Left renal pelvis (tissue), 4 donors: Measurements from ENCODE around the gene XPR1. TPM values are rescaled to one million over a fixed set of nuclear protein-coding genes. Genes with fewer than 3 reads are reported as not detected.

Source experiments
- DNase-seq, 4 donors: peaks; one replicate each; pipeline ENCODE4 v3.0.0-alpha.2; 2013; ENCODE audit warnings: low read depth in 4 of 4, low spot score in 3 of 4
- polyA plus RNA-seq, 4 donors: library from polyadenylated mRNA; unstranded; fragments of 120-200 nt; gene quantifications; one replicate each; pipeline ENCODE4 v1.2.1, GENCODE V29; 2013; ENCODE audit not compliant: insufficient read length in 4 of 4

The XPR1 gene
- polyA plus RNA-seq, 4 donors = 21.5 to 43.0 (median 38.8) TPM

DNA sequence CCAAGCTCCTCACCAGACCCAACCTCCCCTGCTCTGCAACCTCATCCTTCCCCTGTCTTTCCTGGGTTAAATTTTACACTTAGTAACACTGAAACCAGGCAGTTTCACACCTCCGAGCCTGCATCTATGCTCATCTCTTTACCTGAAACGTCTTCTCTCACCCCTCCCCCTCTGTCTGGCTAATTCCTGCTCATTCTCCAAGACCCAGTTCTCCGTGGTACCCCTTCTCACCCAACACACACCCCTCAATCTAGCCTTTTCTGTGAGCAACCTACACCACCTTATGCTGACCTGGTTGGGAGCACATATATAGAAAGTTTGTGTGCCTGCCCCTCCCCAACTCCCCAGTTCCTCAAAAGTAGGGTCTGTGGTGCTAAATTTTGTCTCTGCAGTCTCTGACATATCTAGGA is 277.2 kb downstream of the XPR1 start:
- no peak for DNase-seq

DNA sequence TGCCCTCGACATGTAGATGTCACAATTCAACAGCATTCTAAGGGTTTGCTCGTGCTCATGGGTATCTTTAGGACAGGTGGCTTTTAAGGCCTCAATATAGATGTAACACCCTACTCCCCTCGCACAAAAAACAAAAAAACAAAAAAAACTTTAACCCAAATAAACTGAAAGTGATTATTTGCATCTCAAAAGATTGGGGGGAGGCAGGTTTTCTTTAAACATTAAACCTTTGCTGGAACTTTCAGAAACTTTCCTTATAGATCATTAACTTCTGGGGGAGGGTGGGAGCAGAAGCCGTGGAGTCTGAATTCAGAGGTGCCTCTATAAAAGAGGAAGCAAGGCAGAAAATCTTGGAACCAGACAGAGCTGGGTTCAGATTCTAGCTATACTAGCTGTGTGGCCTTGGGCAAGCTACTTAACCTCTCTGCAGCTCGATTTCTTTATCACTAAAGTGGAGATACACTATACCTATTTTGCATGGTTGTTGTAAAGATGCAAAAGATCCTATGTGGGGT is 277.7 kb downstream of the XPR1 start:
- DNase-seq = no peak

DNA sequence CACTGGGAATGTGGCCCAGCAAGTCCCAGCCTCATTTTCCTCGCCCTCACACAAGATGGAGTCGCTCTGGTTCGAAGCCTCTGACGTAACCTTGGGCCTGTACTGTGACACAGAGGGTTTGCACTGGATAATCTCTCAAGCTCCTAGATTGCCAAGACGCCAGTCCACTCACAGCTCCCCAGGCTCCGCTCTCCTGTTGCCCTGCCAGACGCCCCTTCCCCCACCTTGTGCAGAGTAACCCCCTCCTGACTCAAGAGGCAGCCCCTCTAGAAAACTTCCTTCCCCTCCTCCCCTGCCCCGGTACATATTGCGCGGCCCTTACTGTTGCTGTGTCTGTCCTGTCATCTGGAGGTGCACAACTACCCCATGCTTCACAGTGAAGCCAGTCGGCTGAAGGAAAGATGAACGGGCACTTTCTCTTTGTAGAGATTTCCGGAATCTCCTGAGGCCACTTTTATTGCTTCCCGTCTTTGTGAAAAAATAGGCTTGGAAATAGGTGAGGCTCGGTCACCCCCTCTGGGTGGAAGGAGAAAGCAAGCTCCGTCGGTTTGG is 279.9 kb downstream of the XPR1 start:
- DNase-seq = no peak

DNA sequence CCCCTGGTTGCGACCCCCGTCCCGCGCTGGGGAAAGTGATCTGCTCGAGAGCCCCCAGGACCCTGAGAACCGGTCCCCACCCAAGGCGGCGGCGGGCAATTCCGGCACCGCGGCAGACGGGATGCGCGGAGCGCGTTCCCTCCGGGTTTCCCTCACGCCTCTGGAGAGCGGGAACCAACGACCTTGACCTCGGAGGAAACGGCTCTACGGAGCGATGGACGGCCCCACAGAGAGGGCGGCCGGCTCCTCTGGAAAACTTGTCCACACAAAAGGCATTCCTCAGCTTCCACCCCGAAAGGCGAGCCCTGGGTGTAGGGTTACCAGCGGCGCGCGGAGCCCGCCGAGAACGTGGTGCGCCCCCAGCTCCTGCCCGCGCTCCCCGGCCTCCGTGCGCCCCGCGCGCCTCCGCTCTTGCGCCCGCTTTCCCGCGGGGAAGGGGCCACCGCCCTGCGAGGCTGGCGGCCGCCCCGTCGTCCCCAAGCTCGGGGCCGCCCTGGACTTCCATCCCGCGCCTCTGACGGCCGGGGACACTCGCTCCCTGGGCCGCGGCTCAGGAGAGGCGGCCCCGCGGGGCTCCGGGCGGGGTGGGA is 280.5 kb downstream of the XPR1 start:
- DNase-seq = no peak

DNA sequence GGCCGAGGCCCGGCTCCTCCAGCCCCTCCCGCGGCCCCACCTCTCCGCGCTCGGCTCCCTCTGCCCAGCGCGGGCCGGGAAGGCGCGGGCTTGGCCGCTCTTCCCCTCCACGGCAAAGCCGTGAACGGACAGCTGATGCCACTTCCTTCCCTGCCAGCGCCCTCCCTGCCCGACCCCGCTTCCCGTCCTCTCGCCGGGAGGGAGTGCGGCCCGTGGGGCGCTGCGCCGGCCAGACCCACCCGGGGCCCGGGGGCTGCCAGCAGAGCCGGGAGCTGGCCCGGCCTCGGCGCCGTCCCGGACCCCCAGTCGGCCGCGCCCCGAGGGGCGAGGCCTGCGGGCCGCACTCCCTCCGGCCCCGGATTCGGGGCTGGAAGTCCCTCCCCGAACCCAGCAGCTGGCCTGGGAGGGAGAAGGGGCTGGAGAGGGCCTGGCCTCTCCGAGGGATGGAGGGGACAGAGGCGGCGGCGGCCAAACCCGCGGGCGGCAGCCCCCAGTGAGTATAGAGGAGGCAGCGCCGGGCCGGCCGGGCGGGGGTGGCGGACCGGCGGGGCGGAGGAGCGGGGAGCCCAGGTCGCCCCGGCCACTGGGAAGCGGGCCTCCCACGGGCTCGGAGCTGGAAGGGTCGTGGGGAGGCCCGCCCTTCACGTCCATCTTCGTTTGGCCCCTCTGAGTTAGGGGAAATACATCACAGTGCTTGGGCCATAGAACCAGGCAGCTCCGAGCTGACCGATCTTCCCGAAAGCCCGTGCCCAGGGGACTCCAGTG is 281.2 kb downstream of the XPR1 start, which contains the start of gene KIAA1614:
KIAA1614 (plus strand) TSS at position 97 of the 765 bp plus-strand sequence; CDS start at position 444, 347 bp downstream.
- DNase-seq = no peak

DNA sequence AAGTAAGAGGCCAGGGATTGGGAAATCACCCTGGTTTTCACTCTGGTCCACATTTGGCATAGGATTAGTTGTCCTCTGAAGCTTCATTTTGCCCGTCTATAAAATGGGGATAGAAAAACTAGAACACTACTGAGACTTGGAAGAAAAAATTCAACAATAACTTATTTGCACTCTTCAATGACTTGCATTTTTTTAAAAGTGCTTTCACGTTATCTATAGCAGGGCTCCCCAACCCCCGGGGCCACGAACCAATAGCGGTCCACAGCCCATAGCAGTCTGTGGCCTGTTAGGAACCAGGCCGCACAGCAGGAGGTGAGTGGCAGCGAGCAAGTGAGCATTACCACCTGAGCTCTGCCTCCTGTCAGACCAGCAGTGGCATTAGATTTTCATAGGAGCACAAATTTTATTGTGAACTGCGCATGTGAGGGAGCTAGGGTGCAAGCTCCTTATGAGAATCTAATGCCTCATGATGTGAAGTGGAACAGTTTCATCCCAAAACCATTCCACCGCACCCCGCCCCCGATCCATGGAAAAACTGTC is 283.7 kb downstream of the XPR1 start:
- no peak for DNase-seq

DNA sequence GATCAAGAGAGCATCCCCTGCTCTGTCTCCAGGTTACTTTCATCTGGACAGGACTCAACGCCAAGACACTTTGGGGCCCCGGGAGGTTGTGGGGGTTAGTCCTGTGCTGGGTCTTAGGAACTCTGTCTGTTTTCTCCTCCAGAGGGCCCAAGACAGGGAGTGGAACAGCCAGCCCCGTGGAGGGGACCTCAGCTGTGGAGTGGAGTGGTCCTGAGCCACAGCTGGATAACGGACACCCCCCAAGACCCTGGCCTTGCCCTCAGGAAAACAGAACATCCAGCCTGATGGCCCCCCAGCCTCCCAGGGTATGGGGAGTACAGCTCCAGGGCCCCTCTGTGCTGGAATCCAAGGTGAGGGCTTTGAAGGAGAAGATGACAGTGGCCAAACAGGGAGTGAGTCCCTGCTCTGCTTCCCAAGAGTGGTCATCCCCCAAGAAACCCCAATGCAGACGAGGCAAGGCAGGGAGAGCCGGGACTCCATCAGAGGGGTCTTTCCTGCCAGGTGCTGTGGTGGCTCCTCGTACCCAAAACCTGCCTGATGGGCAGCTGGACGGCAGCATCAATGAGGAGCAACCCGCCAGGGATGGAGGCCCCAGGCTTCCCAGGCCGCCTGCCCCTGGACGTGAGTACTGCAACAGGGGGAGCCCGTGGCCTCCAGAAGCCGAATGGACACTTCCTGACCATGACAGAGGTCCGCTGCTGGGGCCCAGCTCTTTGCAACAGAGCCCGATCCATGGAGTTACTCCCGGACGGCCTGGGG is 284.4 kb downstream of the XPR1 start:
- no peak for DNase-seq

DNA sequence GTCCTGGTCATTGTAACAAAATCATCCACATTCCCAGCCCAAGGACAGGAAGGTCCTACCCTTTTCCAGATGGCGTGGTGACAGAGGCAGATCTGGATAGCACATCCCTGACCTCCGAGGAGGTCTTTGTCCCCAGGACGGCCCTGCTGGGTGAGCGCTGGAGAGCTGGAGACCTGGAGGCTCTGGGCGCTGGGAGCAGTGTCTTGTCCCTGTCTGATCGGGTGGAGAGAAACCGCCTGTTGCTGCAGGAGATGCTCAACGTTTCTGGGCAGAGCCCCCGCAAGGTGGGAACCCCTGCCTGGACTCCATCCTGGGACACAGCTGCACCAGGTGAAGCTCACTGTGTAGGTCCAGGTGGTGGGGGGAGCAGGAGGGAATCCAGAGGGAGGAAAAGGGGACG is 284.9 kb downstream of the XPR1 start:
- no peak for DNase-seq

DNA sequence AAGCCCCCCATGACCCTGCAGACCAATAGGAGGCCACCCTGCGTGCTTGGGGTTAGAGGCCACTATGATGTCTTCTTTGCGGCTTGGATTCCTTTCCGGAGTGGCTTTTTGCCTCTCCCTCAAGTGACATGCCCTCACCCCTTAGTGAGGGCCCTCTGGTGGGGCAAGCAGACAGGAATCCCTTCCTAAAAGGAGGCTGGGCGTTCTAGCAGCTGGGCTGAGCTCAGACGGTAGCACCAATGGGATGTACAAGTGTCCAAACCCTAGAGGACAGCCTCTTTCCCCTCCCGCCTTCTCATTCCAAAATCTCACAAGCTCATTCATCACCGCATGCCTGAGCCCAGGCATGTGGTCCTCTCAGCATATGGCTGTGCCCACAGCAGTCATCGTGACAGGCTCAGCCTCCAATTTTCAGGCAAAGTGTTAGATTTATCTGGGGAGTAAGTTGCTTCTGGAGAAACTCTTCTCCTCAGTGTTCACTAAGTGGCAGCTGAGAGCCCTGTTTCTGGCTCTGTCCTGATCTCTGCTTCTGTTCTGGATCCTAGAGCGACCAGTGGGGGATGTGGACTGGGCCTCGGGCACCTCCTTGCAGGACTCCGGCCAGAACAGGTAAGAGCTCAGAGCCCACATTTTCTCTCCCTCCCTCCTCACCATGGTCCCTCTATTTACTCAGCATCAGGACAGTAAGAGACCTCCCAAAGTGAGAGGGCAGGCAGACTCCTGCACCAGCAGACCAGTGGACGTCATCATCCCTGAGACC is 285.7 kb downstream of the XPR1 start:
- no peak for DNase-seq

DNA sequence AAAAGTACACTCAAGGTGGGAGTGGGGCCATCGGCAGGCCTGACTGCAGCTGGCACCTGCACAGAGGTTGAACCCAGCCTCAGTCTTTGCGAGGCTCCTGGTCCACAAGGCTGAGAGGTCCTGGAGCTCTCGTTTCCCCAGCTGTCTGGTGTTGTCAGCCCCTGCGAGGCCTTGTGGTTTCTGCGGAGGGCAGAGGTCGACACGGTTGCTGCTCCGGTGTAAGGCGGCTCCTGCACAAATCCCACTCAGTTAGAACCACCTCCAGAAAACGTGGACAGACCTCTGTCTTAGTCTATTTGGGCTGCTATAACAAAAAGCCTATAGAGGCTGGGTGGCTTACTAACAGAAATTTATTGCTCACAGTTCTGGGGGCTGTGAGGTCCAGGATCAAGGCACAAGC is 286.7 kb downstream of the XPR1 start:
- no peak for DNase-seq

DNA sequence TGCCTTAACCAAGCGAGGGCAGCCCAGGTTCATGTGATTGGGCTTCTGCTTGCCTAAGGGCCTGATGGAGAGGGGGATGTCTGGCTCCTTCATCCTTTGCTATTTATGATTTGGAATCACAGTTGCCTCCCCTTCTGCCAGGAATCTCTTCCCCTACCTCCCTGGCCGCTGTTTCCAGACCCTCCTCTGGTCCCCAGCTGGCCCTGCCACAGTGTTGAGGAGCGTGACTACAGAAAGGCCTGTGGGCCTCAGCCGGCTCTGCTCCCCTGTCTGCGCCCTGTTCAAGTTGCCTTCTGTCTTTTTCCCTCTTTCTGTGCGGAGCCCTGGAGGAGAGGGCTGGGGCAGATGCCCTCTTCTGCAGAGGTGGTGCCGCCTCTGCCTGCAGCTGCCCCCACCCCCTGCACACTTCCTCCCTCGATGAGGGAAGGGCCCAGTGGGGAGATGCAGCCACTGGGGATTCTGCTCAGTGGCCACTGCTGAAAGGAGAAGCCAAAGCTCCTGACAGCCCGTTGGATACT is 287.4 kb downstream of the XPR1 start:
- DNase-seq = no peak

DNA sequence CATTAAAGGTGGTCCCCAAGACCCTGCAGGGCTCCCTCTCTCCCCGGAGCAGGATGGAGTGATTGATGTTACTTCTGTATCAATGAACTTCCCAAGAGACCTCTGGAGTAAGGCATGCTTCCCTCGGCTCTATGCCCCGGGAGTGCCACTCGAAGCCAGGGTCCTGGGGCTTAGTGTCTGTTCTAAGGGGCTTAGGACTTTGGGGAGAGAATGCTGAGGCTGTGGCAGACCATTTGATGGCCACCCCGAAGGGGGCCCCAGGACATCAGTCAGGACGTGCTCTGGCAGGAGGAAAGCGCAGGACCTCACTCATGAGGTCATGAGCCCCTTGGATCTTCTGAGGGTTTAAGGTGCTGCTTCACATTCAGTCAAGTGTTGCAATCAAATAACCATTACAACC is 288.4 kb downstream of the XPR1 start:
- DNase-seq = no peak

DNA sequence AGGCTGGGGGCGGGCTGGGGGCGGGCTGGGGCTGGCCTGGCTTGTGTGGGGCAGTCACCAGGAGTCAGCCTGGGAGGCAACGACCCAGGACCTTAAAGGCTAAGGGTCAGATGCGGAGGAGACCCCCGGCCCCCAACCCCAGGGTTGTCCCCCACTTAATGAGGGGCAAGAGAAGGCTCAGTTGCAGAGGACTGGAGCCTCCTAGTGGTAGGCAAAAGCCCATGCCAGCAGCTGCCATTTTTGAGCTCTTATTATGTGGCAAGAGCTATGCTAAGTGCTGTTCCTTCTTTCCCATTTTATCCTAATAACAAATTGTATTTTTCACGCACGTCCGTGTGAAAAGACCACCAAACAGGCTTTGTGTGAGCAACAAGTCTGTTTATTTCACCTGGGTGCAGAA is 288.9 kb downstream of the XPR1 start:
- no peak for DNase-seq

DNA sequence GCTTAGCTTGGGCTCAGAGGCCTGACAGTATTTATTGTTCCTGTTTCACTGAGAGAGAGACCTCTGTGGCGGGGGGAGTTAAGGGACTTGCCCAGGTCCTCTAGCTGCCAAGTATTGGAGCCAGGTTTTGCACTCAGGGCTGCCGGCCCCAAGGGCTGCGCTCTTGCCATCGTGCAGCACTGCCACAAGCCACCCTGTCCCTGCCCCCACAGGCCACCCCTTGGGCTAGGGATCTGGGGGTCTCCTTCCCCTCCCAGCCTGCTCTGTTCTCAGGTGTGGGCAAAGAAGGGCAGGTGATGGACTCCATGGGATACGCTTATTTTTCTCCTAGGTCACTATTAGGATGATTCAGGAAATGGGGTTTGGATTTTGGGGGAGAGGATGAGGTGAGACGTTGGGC is 289.6 kb downstream of the XPR1 start:
- DNase-seq = no peak

DNA sequence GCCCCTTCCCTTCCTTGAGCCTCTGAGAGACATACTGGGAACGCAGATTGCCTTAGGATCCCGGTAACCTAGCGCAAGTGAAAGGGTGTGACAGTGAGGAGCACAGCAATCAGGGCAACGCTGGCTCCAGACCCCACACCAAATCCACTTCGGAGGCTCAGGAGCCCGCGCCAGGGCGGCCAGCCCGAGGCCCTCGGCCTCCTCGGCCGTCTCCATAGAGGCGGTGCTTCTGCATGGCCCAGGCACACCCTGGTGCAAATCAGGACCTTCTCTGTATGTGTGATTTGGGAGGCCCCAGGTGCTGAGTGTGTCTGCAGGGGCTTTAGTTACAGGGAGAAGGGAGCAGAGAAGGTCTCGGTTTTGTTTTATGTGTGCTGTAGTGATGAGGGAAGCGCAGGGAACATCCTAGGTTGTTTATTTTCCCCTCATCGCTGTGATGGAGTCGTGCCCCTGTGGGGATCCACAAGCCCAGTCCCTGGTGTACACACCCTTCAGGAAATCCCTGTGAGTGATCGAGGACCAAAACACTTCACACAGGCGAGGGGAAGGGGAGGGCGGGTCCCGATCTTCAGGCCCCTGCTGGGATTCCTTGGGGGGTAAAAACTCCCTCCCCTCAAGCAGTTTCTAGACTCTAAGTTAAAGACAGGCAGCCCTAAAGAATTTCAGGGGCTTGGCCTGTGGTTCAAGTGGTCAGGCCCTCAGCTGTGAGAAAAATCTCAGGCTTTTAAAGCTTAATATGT is 290.2 kb downstream of the XPR1 start:
- DNase-seq = no peak

DNA sequence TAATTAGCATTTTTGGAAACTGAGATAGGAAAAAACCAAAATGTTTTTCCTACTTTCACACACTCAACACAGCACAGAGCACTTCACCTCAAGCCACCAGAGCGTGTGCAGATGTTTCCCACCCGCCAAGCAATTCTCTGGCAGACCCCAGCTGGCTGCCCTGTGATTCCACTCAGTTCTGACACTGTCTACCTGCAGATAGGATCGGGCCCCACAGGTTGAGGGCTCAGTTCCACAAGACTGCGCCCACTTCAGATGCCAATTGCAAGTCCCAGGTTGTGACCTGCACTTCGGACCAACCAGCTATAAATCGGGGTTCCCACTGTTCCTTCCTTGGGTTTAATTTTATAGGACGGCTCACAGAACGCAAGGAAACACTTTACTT is 290.8 kb downstream of the XPR1 start:
- DNase-seq = no peak

DNA sequence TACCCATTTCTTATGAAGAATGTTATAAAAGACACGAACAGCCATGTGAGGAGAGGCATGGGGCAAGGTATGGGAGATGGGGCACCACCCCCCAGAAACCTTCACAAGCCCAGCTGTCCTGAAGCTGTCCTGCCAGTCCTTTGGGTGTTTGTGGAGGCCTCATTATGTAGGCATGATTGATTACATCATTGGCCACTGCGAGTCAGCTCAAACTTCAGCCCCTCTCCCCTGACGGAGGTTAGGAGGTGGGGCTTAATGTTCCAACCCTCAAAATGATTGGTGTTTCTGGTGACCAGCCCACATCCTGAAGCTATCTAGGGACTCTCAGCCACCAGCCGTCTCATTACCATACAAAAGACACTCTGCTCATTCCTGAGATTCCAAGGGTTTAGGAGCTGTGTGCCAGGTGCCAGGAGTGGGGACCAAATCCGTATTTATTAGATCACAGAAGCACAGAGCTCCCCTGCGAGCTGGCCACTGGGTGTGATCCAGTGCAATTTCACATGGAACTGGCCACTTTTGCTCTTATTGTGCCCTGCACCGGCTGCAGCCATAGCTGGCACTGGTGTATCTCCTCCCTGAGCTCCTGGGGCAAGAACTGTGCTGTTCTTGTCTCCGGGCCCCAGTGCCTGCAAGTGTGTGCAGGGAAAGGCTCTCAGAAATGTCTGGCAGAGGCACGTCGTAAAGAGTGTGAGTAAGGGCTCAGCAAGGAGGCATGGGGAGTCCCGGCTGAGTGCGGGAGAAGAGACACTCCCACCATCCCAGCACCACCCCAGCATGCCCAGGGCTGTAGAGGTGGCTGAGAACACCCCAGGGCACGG is 291.4 kb downstream of the XPR1 start:
- DNase-seq = no peak

DNA sequence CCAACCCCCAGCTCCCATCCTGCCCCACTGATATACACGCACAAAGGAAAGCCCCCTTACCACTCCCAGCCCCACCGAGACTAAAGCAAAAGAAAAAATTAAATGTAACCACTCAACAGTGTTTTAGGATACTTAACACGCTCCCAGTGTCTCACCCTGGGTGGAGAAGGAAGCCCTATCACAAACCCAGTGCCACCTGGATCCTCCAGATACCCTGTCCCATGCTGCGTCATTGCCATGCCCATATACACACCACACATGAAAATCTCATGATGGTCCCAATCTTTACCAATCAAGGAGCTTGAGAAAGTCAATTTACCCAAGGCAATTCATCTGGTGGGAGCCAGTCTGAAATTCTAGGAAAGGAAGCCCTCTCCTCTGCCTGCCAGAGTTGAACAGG is 292.1 kb downstream of the XPR1 start:
- no peak for DNase-seq
